Fibroblast of villous mesenchyme (primary cell): Measurements from ENCODE around the gene RTP2. TPM values are rescaled to one million over a fixed set of nuclear protein-coding genes. Genes with fewer than 3 reads are reported as not detected.

Source experiments
- DNase-seq: peaks from one replicate; pipeline ENCODE4 v3.0.0-alpha.2; 2010; ENCODE audit warnings: low read depth
- H3K4me3 ChIP-seq: 2 replicates; pipeline ENCODE4 v1.5.1; 2011; ENCODE audit warnings: low read depth, mild to moderate bottlenecking, low read length
- CTCF ChIP-seq: IDR thresholded peaks from 2 replicates; pipeline ENCODE4 v1.5.1; 2012; ENCODE audit warnings: low read depth, mild to moderate bottlenecking, low read length; ENCODE audit not compliant: insufficient read depth
- total RNA-seq: library from RNA; depleted of rRNA; stranded (reverse); fragments of >200 nt; gene quantifications from 2 replicates; pipeline ENCODE4 v1.2.3, GENCODE V29; 2012

RTP2 gene
- total RNA-seq, 1 donor: not detected

- DNase-seq: no peak
- no peak for TF ChIP-seq CTCF
Measured at GRCh38 chr3:187733371-187733770, 31.0 kb upstream of the RTP2 start.

GRCh38 chr3:187729598-187729997 is 27.2 kb upstream of the RTP2 start:
- TF ChIP-seq CTCF: no peak
- no peak for DNase-seq

More at GRCh38 chr3:187733371-187733770, 31.0 kb upstream of the RTP2 start:
- H3K4me3 ChIP-seq: no peak overlapping the region

GRCh38 chr3:187728940-187729583 is 26.7 kb upstream of the RTP2 start:
- TF ChIP-seq CTCF: no peak
- DNase-seq: no peak
- no peak overlapping the region for H3K4me3 ChIP-seq

More at GRCh38 chr3:187729598-187729997, 27.2 kb upstream of the RTP2 start:
- no peak overlapping the region for H3K4me3 ChIP-seq

- TF ChIP-seq CTCF: no peak
- DNase-seq: no peak
- no peak overlapping the region for H3K4me3 ChIP-seq
Measured at GRCh38 chr3:187728248-187728647, 25.9 kb upstream of the RTP2 start.

GRCh38 chr3:187726564-187726963 is 24.2 kb upstream of the RTP2 start:
- TF ChIP-seq CTCF: no peak
- H3K4me3 ChIP-seq: no peak overlapping the region
- no peak for DNase-seq

- no peak overlapping the region for H3K4me3 ChIP-seq
- TF ChIP-seq CTCF: no peak
- no peak for DNase-seq
Measured at GRCh38 chr3:187725653-187726370, 23.5 kb upstream of the RTP2 start.
